ENCODE measurements around the gene CDS1. TPM values are rescaled to one million over a fixed set of nuclear protein-coding genes. Genes with fewer than 3 reads are reported as not detected.
A peak's percentile ranks its signal among the peaks of the same experiment; 100 is the strongest.

The CDS1 gene
- total RNA-seq, 1 experiment from 2014 or later, result 1.6 TPM

- no peaks in the 10 kb centered on the region for H3K9me3 ChIP-seq (replicated peaks)
- no peak overlapping the region for H3K27ac ChIP-seq
- peak overlapping the region; percentile 77 for H3K4me3 ChIP-seq
- H3K27me3 ChIP-seq, result 0 out of 2 replicates have a peak, but pooled peaks cover 4% of the 10 kb centered on the region
- DNase-seq, result peak; percentile 80 to 81
- H3K4me1 ChIP-seq, result no peaks in the 10 kb centered on the region; the same call in 1 of the 2 replicates
- no peaks in the 10 kb centered on the region for H3K36me3 ChIP-seq
These were observed 482 bp upstream of the CDS1 start for GRCh38 chr4:84582302-84582987.

GRCh38 chr4:84583876-84584380 is 1.0 kb downstream of the CDS1 start:
- no peaks in the 10 kb centered on the region; the same call in 1 of the 2 replicates for H3K4me1 ChIP-seq
- no peak for DNase-seq
- no peak overlapping the region for H3K27ac ChIP-seq
- no peaks in the 10 kb centered on the region for H3K36me3 ChIP-seq
- H3K4me3 ChIP-seq, result peak overlapping the region; percentile 77
- no peaks in the 10 kb centered on the region; the same call in 1 of the 2 replicates for H3K9me3 ChIP-seq (replicated peaks)
- 0 out of 2 replicates have a peak, but pooled peaks cover 4% of the 10 kb centered on the region for H3K27me3 ChIP-seq

- H3K9me3 ChIP-seq (replicated peaks), result no peaks in the 10 kb centered on the region; the same call in 1 of the 2 replicates
- no peak for DNase-seq
- no peak overlapping the region for H3K4me3 ChIP-seq
- no peaks in the 10 kb centered on the region for H3K36me3 ChIP-seq
- H3K27me3 ChIP-seq, result 0 out of 2 replicates have a peak, but pooled peaks cover 4% of the 10 kb centered on the region
- no peak overlapping the region for H3K27ac ChIP-seq
- H3K4me1 ChIP-seq, result no peaks in the 10 kb centered on the region; the same call in 1 of the 2 replicates
These were observed 2.3 kb downstream of the CDS1 start for GRCh38 chr4:84585251-84585650.

GRCh38 chr4:84594724-84595123 is 11.8 kb downstream of the CDS1 start:
- no peak overlapping the region for H3K4me3 ChIP-seq
- no peak overlapping the region for H3K27ac ChIP-seq
- H3K9me3 ChIP-seq (replicated peaks), result no peaks in the 10 kb centered on the region
- no peaks in the 10 kb centered on the region for H3K36me3 ChIP-seq
- no peaks in the 10 kb centered on the region for H3K4me1 ChIP-seq
- DNase-seq, result no peak
- H3K27me3 ChIP-seq, result no peaks in the 10 kb centered on the region

GRCh38 chr4:84596826-84597225 is 13.9 kb downstream of the CDS1 start:
- Histone ChIP-seq H3K36me3 (no peaks in the 10 kb centered on the region), H3K4me3 (no peak overlapping the region), H3K27ac (no peak overlapping the region), H3K4me1 (no peaks in the 10 kb centered on the region), H3K27me3 (no peaks in the 10 kb centered on the region), H3K9me3 (replicated peaks) (no peaks in the 10 kb centered on the region)
- DNase-seq, result no peak

- H3K4me1 ChIP-seq, result no peaks in the 10 kb centered on the region
- H3K4me3 ChIP-seq, result no peak overlapping the region
- H3K36me3 ChIP-seq, result no peaks in the 10 kb centered on the region
- no peaks in the 10 kb centered on the region for H3K27me3 ChIP-seq
- H3K9me3 ChIP-seq (replicated peaks), result no peaks in the 10 kb centered on the region
- H3K27ac ChIP-seq, result no peak overlapping the region
- no peak for DNase-seq
These were observed 14.5 kb downstream of the CDS1 start for GRCh38 chr4:84597450-84597849.

GRCh38 chr4:84606645-84607044 is 23.7 kb downstream of the CDS1 start:
- DNase-seq, result no peak
- Histone ChIP-seq H3K4me1 (no peaks in the 10 kb centered on the region), H3K4me3 (no peak overlapping the region), H3K27ac (no peak overlapping the region), H3K27me3 (no peaks in the 10 kb centered on the region), H3K36me3 (no peaks in the 10 kb centered on the region), H3K9me3 (replicated peaks) (peaks cover 3% of the 10 kb centered on the region; the same call in 1 of the 2 replicates)

- no peaks in the 10 kb centered on the region for H3K27me3 ChIP-seq
- no peak overlapping the region for H3K27ac ChIP-seq
- peaks cover 3% of the 10 kb centered on the region; the same call in 1 of the 2 replicates for H3K9me3 ChIP-seq (replicated peaks)
- no peaks in the 10 kb centered on the region for H3K4me1 ChIP-seq
- H3K4me3 ChIP-seq, result no peak overlapping the region
- no peaks in the 10 kb centered on the region for H3K36me3 ChIP-seq
- no peak for DNase-seq
These were observed 28.6 kb downstream of the CDS1 start for GRCh38 chr4:84611531-84611930.

- Histone ChIP-seq H3K4me1 (no peaks in the 10 kb centered on the region), H3K36me3 (no peaks in the 10 kb centered on the region), H3K27ac (no peak overlapping the region), H3K4me3 (no peak overlapping the region), H3K9me3 (replicated peaks) (no peaks in the 10 kb centered on the region), H3K27me3 (no peaks in the 10 kb centered on the region)
- peak in 1 of 2 experiments; percentile 29 for DNase-seq
These were observed 32.0 kb downstream of the CDS1 start for GRCh38 chr4:84614891-84615290.

GRCh38 chr4:84615355-84615754 is 32.4 kb downstream of the CDS1 start:
- Histone ChIP-seq H3K27ac (no peak overlapping the region), H3K4me3 (no peak overlapping the region), H3K27me3 (no peaks in the 10 kb centered on the region), H3K4me1 (no peaks in the 10 kb centered on the region), H3K36me3 (no peaks in the 10 kb centered on the region), H3K9me3 (replicated peaks) (no peaks in the 10 kb centered on the region)
- no peak for DNase-seq

- Histone ChIP-seq H3K9me3 (replicated peaks) (no peaks in the 10 kb centered on the region), H3K36me3 (no peaks in the 10 kb centered on the region), H3K27ac (no peak overlapping the region), H3K27me3 (no peaks in the 10 kb centered on the region), H3K4me1 (no peaks in the 10 kb centered on the region), H3K4me3 (no peak overlapping the region)
- DNase-seq, result no peak
These were observed 40.0 kb downstream of the CDS1 start for GRCh38 chr4:84622959-84623358.

- DNase-seq, result no peak
- Histone ChIP-seq H3K27me3 (no peaks in the 10 kb centered on the region), H3K4me1 (no peaks in the 10 kb centered on the region), H3K4me3 (no peak overlapping the region), H3K27ac (no peak overlapping the region), H3K36me3 (no peaks in the 10 kb centered on the region), H3K9me3 (replicated peaks) (no peaks in the 10 kb centered on the region)
These were observed 40.7 kb downstream of the CDS1 start for GRCh38 chr4:84623661-84624060.

- Histone ChIP-seq H3K4me1 (no peaks in the 10 kb centered on the region), H3K27me3 (no peaks in the 10 kb centered on the region)
- no peak for DNase-seq
These were observed 43.7 kb downstream of the CDS1 start for GRCh38 chr4:84626673-84627072.

GRCh38 chr4:84631573-84631972 is 48.6 kb downstream of the CDS1 start:
- Histone ChIP-seq H3K36me3 (no peaks in the 10 kb centered on the region), H3K27ac (no peak overlapping the region), H3K4me1 (no peaks in the 10 kb centered on the region), H3K4me3 (no peak overlapping the region), H3K9me3 (replicated peaks) (no peaks in the 10 kb centered on the region), H3K27me3 (no peaks in the 10 kb centered on the region)
- DNase-seq, result no peak

More at GRCh38 chr4:84626673-84627072, 43.7 kb downstream of the CDS1 start:
- Histone ChIP-seq H3K27ac (no peak overlapping the region), H3K4me3 (no peak overlapping the region), H3K9me3 (replicated peaks) (no peaks in the 10 kb centered on the region), H3K36me3 (no peaks in the 10 kb centered on the region)

GRCh38 chr4:84632092-84632491 is 49.2 kb downstream of the CDS1 start:
- Histone ChIP-seq H3K9me3 (replicated peaks) (no peaks in the 10 kb centered on the region), H3K4me1 (no peaks in the 10 kb centered on the region), H3K27ac (no peak overlapping the region), H3K27me3 (no peaks in the 10 kb centered on the region), H3K4me3 (no peak overlapping the region), H3K36me3 (no peaks in the 10 kb centered on the region)
- no peak for DNase-seq

GRCh38 chr4:84634961-84635360 is 52.0 kb downstream of the CDS1 start:
- Histone ChIP-seq H3K4me1 (no peaks in the 10 kb centered on the region), H3K9me3 (replicated peaks) (no peaks in the 10 kb centered on the region), H3K27ac (no peak overlapping the region), H3K4me3 (no peak overlapping the region), H3K36me3 (no peaks in the 10 kb centered on the region), H3K27me3 (no peaks in the 10 kb centered on the region)
- DNase-seq, result no peak

Measured in SJCRH30 (cell line).